HG03175 (cell line): ENCODE measurements around the gene ATG16L1.
A peak's percentile ranks its signal among the peaks of the same experiment; 100 is the strongest.

Experiments
- ATAC-seq: cut with Tn5 transposase; IDR thresholded peaks from one replicate; pipeline ENCODE4 v1.9.1; 2021; ENCODE audit warnings: mild to moderate bottlenecking, moderate library complexity; ENCODE audit not compliant: unreplicated experiment

Gene ATG16L1

GRCh38 chr2:233226511-233227031, 24.9 kb upstream of the ATG16L1 start:
- ATAC-seq = no peak

GRCh38 chr2:233227346-233227978, 24.0 kb upstream of the ATG16L1 start:
- no peak for ATAC-seq

- no peak for ATAC-seq
These were observed 23.1 kb upstream of the ATG16L1 start for GRCh38 chr2:233228376-233228775.

- no peak for ATAC-seq
These were observed 17.7 kb upstream of the ATG16L1 start for GRCh38 chr2:233233618-233234230.

GRCh38 chr2:233234264-233234663, 17.2 kb upstream of the ATG16L1 start:
- no peak for ATAC-seq

- ATAC-seq = no peak
These were observed 16.5 kb upstream of the ATG16L1 start for GRCh38 chr2:233234996-233235395.

- no peak for ATAC-seq
These were observed 15.5 kb upstream of the ATG16L1 start for GRCh38 chr2:233235977-233236376.

- no peak for ATAC-seq
These were observed 14.5 kb upstream of the ATG16L1 start for GRCh38 chr2:233236820-233237589.

GRCh38 chr2:233240897-233241296, 10.6 kb upstream of the ATG16L1 start:
- peak; percentile 68 for ATAC-seq

GRCh38 chr2:233241803-233242202, 9.7 kb upstream of the ATG16L1 start:
- ATAC-seq = no peak

- ATAC-seq = no peak
These were observed 9.1 kb upstream of the ATG16L1 start for GRCh38 chr2:233242231-233242927.

- no peak for ATAC-seq
These were observed 8.1 kb upstream of the ATG16L1 start for GRCh38 chr2:233243348-233243747.

GRCh38 chr2:233244818-233245217, 6.7 kb upstream of the ATG16L1 start:
- no peak for ATAC-seq

GRCh38 chr2:233245406-233245805, 6.1 kb upstream of the ATG16L1 start:
- no peak for ATAC-seq

- no peak for ATAC-seq
These were observed 4.4 kb upstream of the ATG16L1 start for GRCh38 chr2:233247116-233247515.

- no peak for ATAC-seq
These were observed 3.7 kb upstream of the ATG16L1 start for GRCh38 chr2:233247744-233248143.

- ATAC-seq = no peak
These were observed 2.5 kb upstream of the ATG16L1 start for GRCh38 chr2:233248999-233249398.

- ATAC-seq = no peak
These were observed 905 bp upstream of the ATG16L1 start for GRCh38 chr2:233250568-233250967.

GRCh38 chr2:233250985-233251305, 528 bp upstream of the ATG16L1 start:
- ATAC-seq = no peak

- no peak for ATAC-seq
These were observed 754 bp downstream of the ATG16L1 start for GRCh38 chr2:233252227-233252626.

GRCh38 chr2:233255151-233255550, 3.7 kb downstream of the ATG16L1 start:
- ATAC-seq = no peak
